Caki2 (cell line): ENCODE measurements around the gene SLC6A15. TPM values are rescaled to one million over a fixed set of nuclear protein-coding genes. Genes with fewer than 3 reads are reported as not detected.

ENCODE experiments used
- DNase-seq: peaks from one replicate; pipeline ENCODE4 v3.0.0-alpha.2; 2015; ENCODE audit warnings: low read depth
- in situ Hi-C: cut with HindIII; loops from 2 replicates; pipeline ENCODE4 v1.10.0; 2016; ENCODE audit warnings: low sequenced_read_pairs, low pct_unique_long_range_greater_than_20kb, mixed read lengths
- total RNA-seq: library from RNA; depleted of rRNA; stranded (reverse); fragments of >200 nt; shearing (Covaris generic); gene quantifications from 2 replicates; pipeline ENCODE4 v1.2.3, GENCODE V29; 2014; ENCODE audit warnings: low replicate concordance; rRNA removed

SLC6A15 gene
- total RNA-seq: 6.2 and 6.7 TPM in 2 replicates

DNA sequence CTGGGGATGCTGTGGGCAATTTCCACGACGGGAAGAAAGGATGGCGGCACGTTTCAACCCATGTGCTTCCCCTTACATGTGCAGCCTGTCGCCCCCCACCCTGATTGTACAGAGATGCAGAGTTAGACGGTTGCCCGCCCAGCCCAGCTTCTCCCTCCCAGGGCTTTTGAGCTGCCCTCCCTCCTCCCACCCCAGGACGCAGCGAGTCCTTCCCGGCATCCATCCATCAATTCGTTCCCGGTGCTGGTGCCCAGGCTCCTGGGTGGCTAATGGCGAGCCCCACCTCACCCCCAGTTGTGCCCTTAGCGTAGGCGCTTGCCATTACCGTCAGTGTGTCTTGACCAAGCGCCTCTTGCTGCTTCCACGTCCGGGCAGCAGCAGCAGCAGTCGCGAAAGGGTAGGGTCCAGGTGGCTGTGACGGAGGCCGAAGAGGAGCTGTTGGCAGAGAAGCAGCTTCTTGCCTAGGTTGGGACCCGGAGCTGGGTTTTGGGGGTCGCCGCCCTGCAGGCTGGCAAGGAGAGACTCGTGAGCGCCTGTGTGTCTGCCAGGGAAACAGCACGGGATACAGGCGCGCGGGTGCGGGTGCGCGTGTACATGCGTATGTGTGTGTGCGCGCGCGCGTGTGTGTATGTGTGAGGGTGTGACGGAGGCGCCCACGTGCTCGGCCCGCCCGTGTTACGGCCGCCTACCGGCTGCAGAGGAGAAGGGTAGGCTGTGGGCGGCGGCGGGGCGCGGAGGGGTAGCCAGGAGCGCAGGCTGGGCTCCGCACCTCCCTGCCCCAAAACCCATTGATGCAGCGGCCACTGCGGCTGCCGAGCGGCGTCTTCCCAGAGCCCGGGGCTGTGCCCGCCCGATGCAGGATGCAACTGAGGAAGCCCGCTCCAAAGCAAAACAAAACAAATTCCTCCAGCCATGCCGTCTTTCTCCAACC, at the start of gene SLC6A15:
SLC6A15 (minus strand) TSS at position 602 of the 931 bp plus-strand sequence. CDS start 20,679 bp downstream, outside the sequence.
- in situ Hi-C loops: no loop called here
- DNase-seq: peak; percentile 93

DNA sequence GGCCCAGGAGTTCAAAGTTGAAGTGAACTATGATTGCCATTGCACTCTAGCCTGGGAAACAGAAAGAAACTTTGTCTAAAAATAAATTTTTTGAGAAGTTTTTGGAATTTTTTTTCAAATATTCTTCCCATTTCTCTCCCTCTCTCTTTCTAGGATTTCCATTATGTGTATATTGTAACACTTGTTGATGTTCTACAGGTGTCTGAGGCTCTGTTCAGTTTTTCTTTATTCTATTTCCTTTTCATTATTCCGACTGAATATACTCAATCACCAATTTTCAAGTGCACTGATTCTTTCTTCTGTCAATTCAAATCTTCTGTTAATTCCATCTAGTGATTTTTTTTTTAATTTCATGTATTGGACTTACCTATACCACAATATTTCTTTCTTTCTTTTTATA, 48.3 kb upstream of the SLC6A15 start:
- in situ Hi-C loops: no loop called here
- DNase-seq: no peak

DNA sequence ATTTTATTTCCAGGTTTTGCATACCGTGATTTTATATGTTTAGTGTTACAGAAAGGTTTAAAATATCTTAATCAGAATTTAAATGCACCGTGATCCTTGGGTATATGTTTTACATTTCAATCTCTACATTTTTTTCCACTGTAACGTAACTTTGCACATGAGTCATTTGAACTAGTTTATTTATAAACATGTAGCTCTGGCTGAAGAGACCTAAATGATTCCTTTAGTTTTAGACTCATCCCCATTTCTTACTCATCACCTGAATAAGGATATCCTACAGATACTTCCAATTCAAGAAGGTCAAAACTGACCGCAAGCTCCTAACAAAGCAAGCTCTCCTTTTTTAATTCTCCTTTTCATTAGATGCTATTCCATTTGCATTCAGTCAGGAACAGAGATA, 42.7 kb upstream of the SLC6A15 start:
- no peak for DNase-seq
- in situ Hi-C loops: no loop called here

- in situ Hi-C loops: no loop called here
These were observed 41.8 kb upstream of the SLC6A15 start for GRCh38 chr12:84954415-84954814.

GRCh38 chr12:84950971-84951546, 38.5 kb upstream of the SLC6A15 start:
- DNase-seq: no peak
- in situ Hi-C loops: no loop called here

More at GRCh38 chr12:84954415-84954814, 41.8 kb upstream of the SLC6A15 start:
- no peak for DNase-seq

GRCh38 chr12:84946753-84947152, 34.2 kb upstream of the SLC6A15 start:
- in situ Hi-C loops: no loop called here
- DNase-seq: no peak

GRCh38 chr12:84937415-84937814, 24.8 kb upstream of the SLC6A15 start:
- DNase-seq: no peak
- in situ Hi-C loops: no loop called here

DNA sequence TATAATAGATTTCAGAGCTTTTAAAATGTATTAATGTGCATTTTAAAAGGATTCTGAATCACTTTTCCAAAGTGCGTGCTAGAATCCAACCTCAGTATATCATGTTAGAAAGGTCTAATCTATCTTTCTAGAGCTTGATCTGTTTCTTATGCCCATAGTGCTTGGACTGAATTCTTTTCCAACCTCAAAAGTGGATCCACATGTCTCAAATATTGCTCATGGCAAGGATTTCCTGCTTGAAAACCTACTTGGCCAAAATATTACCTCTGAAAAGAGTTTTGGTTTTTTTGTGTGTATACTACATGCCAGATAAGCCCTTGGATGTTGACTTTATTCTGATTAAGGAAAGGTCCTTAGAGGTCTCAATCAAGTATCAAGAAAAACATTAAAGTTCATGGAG, 16.9 kb upstream of the SLC6A15 start:
- no peak for DNase-seq
- in situ Hi-C loops: no loop called here

- DNase-seq: peak; percentile 52
- in situ Hi-C loops: no loop called here
These were observed 12.4 kb upstream of the SLC6A15 start for GRCh38 chr12:84924981-84925380.

GRCh38 chr12:84922693-84923092, 10.1 kb upstream of the SLC6A15 start:
- in situ Hi-C loops: no loop called here
- no peak for DNase-seq

GRCh38 chr12:84920331-84920730, 7.7 kb upstream of the SLC6A15 start:
- no peak for DNase-seq
- in situ Hi-C loops: no loop called here

DNA sequence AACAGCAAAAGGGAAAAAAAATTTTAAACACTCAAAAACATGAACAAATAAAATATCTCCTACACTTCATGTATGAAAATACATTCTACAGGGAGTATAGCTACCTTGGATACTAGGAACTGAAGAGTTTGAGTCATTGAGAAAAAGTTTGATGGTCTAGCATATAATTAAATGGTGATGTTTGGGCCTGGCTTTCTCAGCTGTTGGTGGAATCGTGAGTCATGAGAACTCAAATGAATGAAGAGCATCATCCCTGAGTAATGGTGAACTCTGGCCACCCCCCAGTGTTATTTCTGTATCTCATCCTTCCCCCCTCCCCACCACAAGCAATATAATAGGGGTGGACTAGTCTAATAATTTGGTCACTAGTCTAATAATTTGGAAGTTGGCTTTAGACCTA, 6.7 kb upstream of the SLC6A15 start:
- in situ Hi-C loops: no loop called here
- DNase-seq: no peak

- DNase-seq: no peak
- in situ Hi-C loops: no loop called here
These were observed 523 bp upstream of the SLC6A15 start for GRCh38 chr12:84913129-84913515.

- in situ Hi-C loops: no loop called here
- peak; percentile 90 for DNase-seq
These were observed 1.1 kb downstream of the SLC6A15 start for GRCh38 chr12:84911271-84912197.

- no peak for DNase-seq
- in situ Hi-C loops: no loop called here
These were observed 1.9 kb downstream of the SLC6A15 start for GRCh38 chr12:84910549-84911241.

DNA sequence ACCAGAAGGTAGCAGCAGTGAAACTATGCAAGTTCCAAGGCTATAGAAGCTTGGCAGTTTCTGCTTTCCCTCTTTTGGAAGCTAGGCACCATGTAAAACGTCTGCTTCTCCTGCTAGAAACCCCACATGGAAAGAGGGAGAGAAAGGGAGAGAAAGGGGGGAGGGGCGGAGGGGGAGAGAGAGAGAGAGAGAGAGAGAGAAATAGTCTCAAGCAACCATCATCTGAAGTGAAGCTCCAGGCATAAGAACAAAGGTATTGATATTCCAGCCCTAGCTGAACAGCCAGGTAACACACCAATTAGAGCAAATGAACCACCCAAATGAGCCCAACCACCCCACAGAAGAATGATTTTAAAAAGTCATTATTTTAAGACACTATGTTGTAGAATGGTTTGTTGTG, 8.5 kb downstream of the SLC6A15 start:
- in situ Hi-C loops: no loop called here
- DNase-seq: no peak

GRCh38 chr12:84891106-84891838, 21.3 kb downstream of the SLC6A15 start:
- in situ Hi-C loops: no loop called here
- no peak for DNase-seq
